OCI-LY3 (cell line): ENCODE measurements around the gene CRABP1.

ENCODE experiments used
- H2AFZ ChIP-seq: fragments of 200-600, 300-600 bp; shearing (Covaris generic); 2 replicates; pipeline ENCODE4 v1.6.0; 2014; ENCODE audit warnings: antibody characterized with exemption, low read depth, low read length
- H3K27ac ChIP-seq: fragments of 200-600, 300-600 bp; sonication (generic); 2 replicates; pipeline ENCODE4 v1.5.1; 2014; ENCODE audit warnings: mild to moderate bottlenecking, low read length, moderate library complexity, mixed read lengths
- H3K27me3 ChIP-seq: fragments of 200-600, 300-600 bp; sonication (generic); 2 replicates; pipeline ENCODE4 v1.6.1; 2014; ENCODE audit warnings: low read depth, low read length, mixed read lengths
- H3K36me3 ChIP-seq: fragments of 200-600, 300-600 bp; sonication (generic); replicated peaks from 2 replicates; pipeline ENCODE3; 2014; ENCODE audit warnings: low read depth, low read length, mixed read lengths
- H3K4me1 ChIP-seq: fragments of 300-600, 200-600 bp; sonication (generic); 2 replicates; pipeline ENCODE4 v1.6.1; 2014; ENCODE audit warnings: low read length, mixed read lengths
- H3K4me2 ChIP-seq: fragments of 200-600, 300-600 bp; sonication (generic); 2 replicates; pipeline ENCODE4 v1.6.1; 2014; ENCODE audit warnings: low read length, mixed read lengths
- H3K4me3 ChIP-seq: fragments of 300-600, 200-600 bp; sonication (generic); 2 replicates; pipeline ENCODE4 v1.5.1; 2014; ENCODE audit warnings: antibody characterized with exemption, mild to moderate bottlenecking, low read length, moderate library complexity
- H3K79me2 ChIP-seq: fragments of 300-600, 200-600 bp; shearing (Covaris generic); 2 replicates; pipeline ENCODE4 v1.6.1; 2014; ENCODE audit warnings: mild to moderate bottlenecking, low read length, mixed read lengths
- H3K9ac ChIP-seq: fragments of 300-600, 200-600 bp; shearing (Covaris generic); 2 replicates; pipeline ENCODE4 v1.6.0; 2014; ENCODE audit warnings: mild to moderate bottlenecking, low read length, moderate library complexity
- H3K9me3 ChIP-seq: fragments of 200-600, 300-600 bp; shearing (Covaris generic); 2 replicates; pipeline ENCODE4 v1.6.1; 2014; ENCODE audit warnings: low read length, mixed read lengths; ENCODE audit not compliant: insufficient read depth
- H4K20me1 ChIP-seq: fragments of 200-600, 300-600 bp; sonication (generic); 2 replicates; pipeline ENCODE4 v1.6.1; 2016; ENCODE audit warnings: low read length, mixed read lengths; ENCODE audit not compliant: insufficient read depth
- CTCF ChIP-seq: fragments of 200-600, 300-600 bp; sonication (generic); IDR thresholded peaks from 2 replicates; pipeline ENCODE4 v1.5.1; 2014; ENCODE audit warnings: antibody characterized with exemption, low read length, low read depth
- EZH2phosphoT487 ChIP-seq: fragments of 200-600 bp; shearing (Covaris generic); IDR thresholded peaks from 2 replicates; pipeline ENCODE4 v1.6.1; 2018; ENCODE audit warnings: antibody characterized with exemption, mixed run types, low read depth

Gene CRABP1

GRCh38 chr15:78314181-78314581 lies 26.0 kb upstream of the CRABP1 start:
- H3K27ac ChIP-seq, result no peak overlapping the region
- no peaks in the 10 kb centered on the region for H3K79me2 ChIP-seq
- H3K4me1 ChIP-seq, result peaks cover 21% of the 10 kb centered on the region
- H3K9me3 ChIP-seq, result no peaks in the 10 kb centered on the region
- H3K4me3 ChIP-seq, result no peak overlapping the region
- no peaks in the 10 kb centered on the region for H3K36me3 ChIP-seq
- no peaks in the 10 kb centered on the region for H4K20me1 ChIP-seq
- no peaks in the 10 kb centered on the region for H3K27me3 ChIP-seq
- no peak overlapping the region for H2AFZ ChIP-seq
- no peak overlapping the region for H3K4me2 ChIP-seq
- no peak overlapping the region for H3K9ac ChIP-seq
- TF ChIP-seq CTCF (no peak), EZH2phosphoT487 (no peak)

- peaks cover 21% of the 10 kb centered on the region for H3K4me1 ChIP-seq
- no peaks in the 10 kb centered on the region for H3K9me3 ChIP-seq
- no peaks in the 10 kb centered on the region for H3K27me3 ChIP-seq
- H3K4me3 ChIP-seq, result peak overlapping the region; percentile 69
- peak overlapping the region; percentile 85; the same call in 1 of the 2 replicates for H2AFZ ChIP-seq
- no peaks in the 10 kb centered on the region for H3K79me2 ChIP-seq
- peak overlapping the region; percentile 92 for H3K4me2 ChIP-seq
- H4K20me1 ChIP-seq, result no peaks in the 10 kb centered on the region
- H3K27ac ChIP-seq, result peak overlapping the region; percentile 77
- H3K36me3 ChIP-seq, result no peaks in the 10 kb centered on the region
- TF ChIP-seq EZH2phosphoT487 (no peak), CTCF (peak; percentile 82)
- peak overlapping the region; percentile 67 for H3K9ac ChIP-seq
Observed at GRCh38 chr15:78315686-78316282, 24.4 kb upstream of the CRABP1 start.

- TF ChIP-seq CTCF, result no peak
- TF ChIP-seq EZH2phosphoT487, result no peak
- H2AFZ ChIP-seq, result peak overlapping the region; percentile 85
- H3K36me3 ChIP-seq, result no peaks in the 10 kb centered on the region
- no peaks in the 10 kb centered on the region for H3K9me3 ChIP-seq
- H3K79me2 ChIP-seq, result no peaks in the 10 kb centered on the region
- no peaks in the 10 kb centered on the region for H3K27me3 ChIP-seq
- no peaks in the 10 kb centered on the region for H4K20me1 ChIP-seq
- peak overlapping the region; percentile 69 for H3K4me3 ChIP-seq
- H3K4me2 ChIP-seq, result peak overlapping the region; percentile 92
- peak overlapping the region; percentile 77 for H3K27ac ChIP-seq
- peak overlapping the region; percentile 67 for H3K9ac ChIP-seq
- peaks cover 21% of the 10 kb centered on the region for H3K4me1 ChIP-seq
Observed at GRCh38 chr15:78316283-78317083, 23.7 kb upstream of the CRABP1 start.

- peak overlapping the region; percentile 67 for H3K9ac ChIP-seq
- H3K36me3 ChIP-seq, result no peaks in the 10 kb centered on the region
- H3K27me3 ChIP-seq, result no peaks in the 10 kb centered on the region
- no peaks in the 10 kb centered on the region for H3K9me3 ChIP-seq
- peak overlapping the region; percentile 85 for H2AFZ ChIP-seq
- H4K20me1 ChIP-seq, result no peaks in the 10 kb centered on the region
- peak overlapping the region; percentile 69 for H3K4me3 ChIP-seq
- no peaks in the 10 kb centered on the region for H3K79me2 ChIP-seq
- peaks cover 21% of the 10 kb centered on the region for H3K4me1 ChIP-seq
- TF ChIP-seq CTCF (peak; percentile 32), EZH2phosphoT487 (no peak)
- peak overlapping the region; percentile 77 for H3K27ac ChIP-seq
- H3K4me2 ChIP-seq, result peak overlapping the region; percentile 92
Observed at GRCh38 chr15:78317145-78317836, 22.9 kb upstream of the CRABP1 start.
